ENCODE results near the gene PTPN4. TPM values are rescaled to one million over a fixed set of nuclear protein-coding genes. Genes with fewer than 3 reads are reported as not detected.

Gene PTPN4
- total RNA-seq: 10 to 100 TPM; 38.0 to 46.5 TPM

DNA sequence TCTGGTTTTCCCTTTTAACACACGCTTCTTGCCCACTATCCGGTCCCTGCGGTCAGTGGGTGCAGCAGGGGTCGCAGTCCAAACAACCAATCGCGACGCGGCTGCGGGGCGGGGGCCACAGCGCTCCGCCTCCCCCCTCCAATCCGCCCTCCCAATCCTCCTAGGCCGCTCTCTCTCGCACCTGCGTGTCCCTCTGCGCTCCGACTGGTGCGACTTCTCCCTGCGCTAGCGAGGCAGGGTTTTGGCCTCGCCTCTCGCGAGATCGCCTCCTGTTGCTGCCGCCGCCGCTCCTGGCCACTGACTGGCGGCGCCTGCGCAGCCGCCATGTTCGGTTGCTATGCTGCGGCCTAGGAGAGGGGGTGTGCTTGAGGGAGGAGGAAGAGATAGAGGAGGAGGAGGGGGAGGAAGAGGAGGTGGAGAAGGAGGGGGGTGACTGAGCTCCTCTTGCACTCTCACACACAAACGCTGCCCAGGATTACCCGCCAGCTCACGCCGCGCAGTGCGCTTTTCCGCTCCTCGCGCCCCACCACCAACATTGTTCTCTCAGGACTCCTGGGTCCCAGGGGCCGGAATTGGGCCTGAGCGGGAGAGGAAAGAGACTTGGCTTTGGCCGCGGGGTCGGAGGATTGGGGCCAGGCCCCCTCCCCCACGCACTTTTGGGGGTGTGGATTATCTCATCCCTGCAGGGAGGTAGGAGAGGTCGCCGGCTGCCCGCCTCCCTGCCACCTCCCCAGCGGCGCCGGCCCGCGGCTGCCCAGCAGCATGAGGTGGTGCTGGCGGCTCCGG lies at the start of gene PTPN4:
PTPN4 (plus strand) TSS at position 472 of the 786 bp plus-strand sequence. CDS start 49,932 bp downstream, outside the sequence.
- no peaks in the 10 kb centered on the region for H3K9me3 Mint-ChIP-seq
- peak within 1 kb of the TSS; percentile 85 to 96 for H3K4me3 Mint-ChIP-seq
- peaks cover 59% of the 10 kb centered on the region for H3K4me1 Mint-ChIP-seq (ENCODE audit: low read depth)
- H3K27me3 Mint-ChIP-seq (ENCODE audit: low read depth): no peaks in the 10 kb centered on the region
- H3K36me3 Mint-ChIP-seq (ENCODE audit: insufficient read depth in 2 of 2): peaks cover 2 to 3% of the 10 kb centered on the region in 2 donors
- peak; percentile 90 to 91 for ATAC-seq (replicated peaks in 1 of 2)
- peak; percentile 94 to 97 for DNase-seq
- H3K27ac Mint-ChIP-seq: peak within 1 kb of the TSS; percentile 96

- Mint-ChIP-seq H3K36me3 (ENCODE audit: insufficient read depth in 2 of 2) (peaks cover 0 to 1% of the 10 kb centered on the region in 2 donors), H3K4me3 (no peak overlapping the region), H3K4me1 (ENCODE audit: low read depth) (peaks cover under 1% of the 10 kb centered on the region), H3K27ac (no peak overlapping the region), H3K9me3 (no peaks in the 10 kb centered on the region), H3K27me3 (ENCODE audit: low read depth) (no peaks in the 10 kb centered on the region)
- no peak for DNase-seq
- ATAC-seq (replicated peaks in 1 of 2): no peak
Measured at GRCh38 chr2:119710281-119710680, 49.4 kb upstream of the PTPN4 start.

DNA sequence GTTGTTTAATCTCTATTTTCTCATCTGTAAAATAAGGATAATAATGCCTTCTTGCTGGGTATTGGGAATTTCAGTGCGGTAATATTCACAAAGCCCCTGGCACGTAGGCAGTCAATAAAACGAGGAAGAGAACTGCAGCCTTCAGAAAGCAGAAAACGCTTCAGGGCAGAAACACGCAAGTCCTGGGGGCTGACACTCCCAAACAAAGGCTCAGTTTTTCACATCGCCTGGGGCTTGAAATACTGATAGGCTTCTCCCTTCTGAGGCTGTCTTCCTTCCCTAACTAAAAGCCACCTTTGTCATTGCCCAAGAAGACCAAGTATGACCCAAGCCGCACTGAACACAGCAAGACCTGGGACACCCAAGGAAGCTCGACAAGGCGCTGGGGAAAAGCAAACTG lies 48.4 kb upstream of the PTPN4 start:
- no peak overlapping the region for H3K4me3 Mint-ChIP-seq
- H3K27me3 Mint-ChIP-seq (ENCODE audit: low read depth): no peaks in the 10 kb centered on the region
- H3K36me3 Mint-ChIP-seq (ENCODE audit: insufficient read depth in 2 of 2): no peaks in the 10 kb centered on the region
- no peak overlapping the region for H3K27ac Mint-ChIP-seq
- no peaks in the 10 kb centered on the region for H3K9me3 Mint-ChIP-seq
- ATAC-seq (replicated peaks in 1 of 2): no peak
- no peaks in the 10 kb centered on the region for H3K4me1 Mint-ChIP-seq (ENCODE audit: low read depth)
- no peak for DNase-seq

GRCh38 chr2:119712571-119712970 lies 47.2 kb upstream of the PTPN4 start:
- DNase-seq: no peak
- Mint-ChIP-seq H3K4me1 (ENCODE audit: low read depth) (peaks cover 10% of the 10 kb centered on the region), H3K36me3 (ENCODE audit: insufficient read depth in 2 of 2) (no peaks in the 10 kb centered on the region), H3K9me3 (no peaks in the 10 kb centered on the region), H3K27me3 (ENCODE audit: low read depth) (no peaks in the 10 kb centered on the region), H3K4me3 (no peak overlapping the region), H3K27ac (no peak overlapping the region)
- no peak for ATAC-seq (replicated peaks in 1 of 2)

GRCh38 chr2:119713819-119714490 lies 45.8 kb upstream of the PTPN4 start:
- Mint-ChIP-seq H3K4me1 (ENCODE audit: low read depth) (peaks cover 23% of the 10 kb centered on the region), H3K4me3 (no peak overlapping the region), H3K9me3 (no peaks in the 10 kb centered on the region), H3K27ac (no peak overlapping the region), H3K27me3 (ENCODE audit: low read depth) (no peaks in the 10 kb centered on the region), H3K36me3 (ENCODE audit: insufficient read depth in 2 of 2) (no peaks in the 10 kb centered on the region)
- ATAC-seq (replicated peaks in 1 of 2) (no peak), DNase-seq (no peak)

DNA sequence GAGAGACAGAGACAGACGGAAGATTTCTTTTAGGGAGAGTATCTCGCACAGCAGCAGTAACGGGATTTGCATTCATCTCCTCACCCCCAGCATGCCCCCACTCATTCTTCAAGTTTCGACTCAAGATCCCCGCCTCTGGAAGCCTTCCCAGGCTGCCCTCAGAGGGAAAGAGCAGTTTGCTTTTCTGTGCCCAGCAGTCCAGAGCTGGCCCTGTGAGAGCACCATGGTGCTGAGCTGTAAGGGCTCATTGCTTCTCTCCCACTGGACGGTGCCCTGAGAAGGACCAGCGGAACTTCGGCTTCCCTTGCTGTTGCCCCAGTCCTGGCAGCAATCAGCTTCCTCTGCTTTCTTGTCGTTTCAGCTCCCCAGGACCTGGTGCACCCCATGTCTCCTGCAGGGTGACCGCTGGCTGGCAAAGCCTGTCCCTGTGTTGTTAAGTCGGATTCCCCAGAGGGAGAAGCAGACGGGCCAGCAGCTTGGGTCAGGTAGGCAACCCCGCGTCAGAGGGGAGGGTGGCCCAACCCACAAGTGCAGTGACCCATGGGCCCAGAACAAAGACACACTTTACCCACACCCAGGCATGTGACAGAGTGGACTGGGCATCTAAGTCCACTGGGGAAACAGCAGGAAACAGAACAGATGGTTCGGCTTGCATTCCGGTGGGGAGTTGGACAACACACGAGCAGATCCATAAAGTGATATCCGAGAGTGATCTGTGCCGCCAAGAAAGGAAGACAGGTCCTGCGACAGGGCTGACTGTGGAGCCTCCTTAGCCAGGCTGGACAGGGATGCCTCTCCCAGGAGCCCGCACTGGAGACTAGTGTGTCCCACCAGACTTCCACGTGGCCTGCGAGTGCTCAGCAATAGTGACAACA lies 44.1 kb upstream of the PTPN4 start:
- Mint-ChIP-seq H3K36me3 (ENCODE audit: insufficient read depth in 2 of 2) (no peaks in the 10 kb centered on the region), H3K4me1 (ENCODE audit: low read depth) (peaks cover 31% of the 10 kb centered on the region), H3K9me3 (no peaks in the 10 kb centered on the region), H3K27ac (no peak overlapping the region), H3K4me3 (no peak overlapping the region), H3K27me3 (ENCODE audit: low read depth) (no peaks in the 10 kb centered on the region)
- ATAC-seq (replicated peaks in 1 of 2): no peak
- no peak for DNase-seq

DNA sequence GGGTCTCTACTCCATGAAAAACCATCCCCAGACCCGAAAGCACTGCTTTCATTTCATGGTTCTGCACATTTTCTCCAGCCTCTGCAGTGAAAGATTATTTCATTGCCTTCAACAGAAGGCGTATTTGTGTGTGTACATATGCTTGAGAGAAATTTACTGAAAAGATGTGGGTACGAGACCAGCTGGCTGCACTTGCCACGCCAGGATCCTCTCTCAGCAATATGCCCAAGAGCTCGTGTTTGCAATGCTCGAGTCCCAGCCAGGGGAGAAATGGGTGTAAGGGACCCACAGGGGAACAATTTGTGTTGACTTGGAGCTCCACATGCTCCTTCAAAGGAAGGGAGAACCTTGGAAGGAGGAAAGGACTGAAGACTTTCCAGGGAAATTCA lies 43.4 kb upstream of the PTPN4 start:
- Mint-ChIP-seq H3K4me1 (ENCODE audit: low read depth) (peaks cover 31% of the 10 kb centered on the region), H3K4me3 (no peak overlapping the region), H3K36me3 (ENCODE audit: insufficient read depth in 2 of 2) (no peaks in the 10 kb centered on the region), H3K27me3 (ENCODE audit: low read depth) (no peaks in the 10 kb centered on the region), H3K27ac (no peak overlapping the region), H3K9me3 (no peaks in the 10 kb centered on the region)
- DNase-seq (no peak), ATAC-seq (replicated peaks in 1 of 2) (no peak)

- peak; percentile 66 to 73 for ATAC-seq (replicated peaks in 1 of 2)
- Mint-ChIP-seq H3K36me3 (ENCODE audit: insufficient read depth in 2 of 2) (no peaks in the 10 kb centered on the region), H3K4me1 (ENCODE audit: low read depth) (peaks cover 38% of the 10 kb centered on the region), H3K9me3 (no peaks in the 10 kb centered on the region), H3K27me3 (ENCODE audit: low read depth) (no peaks in the 10 kb centered on the region), H3K27ac (peak overlapping the region; percentile 16), H3K4me3 (peak overlapping the region; percentile 21 to 55)
- DNase-seq: peak in 1 of 2 donors; percentile 22
Measured at GRCh38 chr2:119718501-119719260, 41.0 kb upstream of the PTPN4 start.

- no peaks in the 10 kb centered on the region for H3K9me3 Mint-ChIP-seq
- ATAC-seq (replicated peaks in 1 of 2) (peak; percentile 34 to 66), DNase-seq (peak; percentile 14 to 23)
- no peaks in the 10 kb centered on the region for H3K36me3 Mint-ChIP-seq (ENCODE audit: insufficient read depth in 2 of 2)
- H3K4me1 Mint-ChIP-seq (ENCODE audit: low read depth): peaks cover 44% of the 10 kb centered on the region
- H3K4me3 Mint-ChIP-seq: peak overlapping the region; percentile 21 to 49
- no peaks in the 10 kb centered on the region for H3K27me3 Mint-ChIP-seq (ENCODE audit: low read depth)
- peak overlapping the region; percentile 16 for H3K27ac Mint-ChIP-seq
Measured at GRCh38 chr2:119719261-119719627, 40.5 kb upstream of the PTPN4 start.

GRCh38 chr2:119721043-119721442 lies 38.7 kb upstream of the PTPN4 start:
- no peaks in the 10 kb centered on the region for H3K9me3 Mint-ChIP-seq
- peaks cover 49% of the 10 kb centered on the region for H3K4me1 Mint-ChIP-seq (ENCODE audit: low read depth)
- no peaks in the 10 kb centered on the region for H3K36me3 Mint-ChIP-seq (ENCODE audit: insufficient read depth in 2 of 2)
- H3K27me3 Mint-ChIP-seq (ENCODE audit: low read depth): no peaks in the 10 kb centered on the region
- no peak overlapping the region for H3K4me3 Mint-ChIP-seq
- no peak overlapping the region for H3K27ac Mint-ChIP-seq
- DNase-seq (no peak), ATAC-seq (replicated peaks in 1 of 2) (no peak)

DNA sequence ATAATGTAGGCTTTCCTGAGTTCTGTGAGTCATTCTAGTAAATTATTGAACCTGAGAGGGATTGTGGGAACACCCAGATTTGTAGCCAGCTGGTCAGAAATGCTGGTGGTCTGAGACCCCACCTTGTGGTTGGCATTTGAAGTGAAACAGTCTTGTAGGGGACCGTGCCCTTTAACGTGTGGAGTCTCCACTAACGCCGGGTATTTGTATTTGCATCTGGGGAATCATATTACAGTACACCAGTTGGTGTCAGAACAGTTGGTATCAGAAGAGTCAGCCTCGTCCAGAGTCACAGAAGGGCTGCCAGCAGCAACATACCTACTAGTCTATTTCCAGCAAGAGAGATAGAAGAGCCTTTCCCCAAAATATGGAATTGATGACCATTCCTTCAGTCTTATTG lies 38.3 kb upstream of the PTPN4 start:
- Mint-ChIP-seq H3K9me3 (no peaks in the 10 kb centered on the region), H3K4me1 (ENCODE audit: low read depth) (peaks cover 49% of the 10 kb centered on the region), H3K4me3 (no peak overlapping the region), H3K27ac (no peak overlapping the region), H3K27me3 (ENCODE audit: low read depth) (no peaks in the 10 kb centered on the region), H3K36me3 (ENCODE audit: insufficient read depth in 2 of 2) (no peaks in the 10 kb centered on the region)
- DNase-seq: no peak
- ATAC-seq (replicated peaks in 1 of 2): no peak

GRCh38 chr2:119721904-119722303 lies 37.8 kb upstream of the PTPN4 start:
- H3K27me3 Mint-ChIP-seq (ENCODE audit: low read depth): no peaks in the 10 kb centered on the region
- no peak overlapping the region for H3K4me3 Mint-ChIP-seq
- ATAC-seq (replicated peaks in 1 of 2) (no peak), DNase-seq (no peak)
- peaks cover 46% of the 10 kb centered on the region for H3K4me1 Mint-ChIP-seq (ENCODE audit: low read depth)
- no peaks in the 10 kb centered on the region for H3K9me3 Mint-ChIP-seq
- no peaks in the 10 kb centered on the region for H3K36me3 Mint-ChIP-seq (ENCODE audit: insufficient read depth in 2 of 2)
- H3K27ac Mint-ChIP-seq: no peak overlapping the region

All from activated T-cell treated with anti-CD3 and anti-CD28 coated beads, Interleukin-2, amount 50 U/mL, for 72 hours (primary cell).